Stimulated activated CD4-positive, alpha-beta T cell treated with anti-CD3 and anti-CD28 coated beads, TNF-alpha, amount 100 ng/mL, for 4 hours (primary cell): ENCODE results near the gene TLR8.
A peak's percentile ranks its signal among the peaks of the same experiment; 100 is the strongest.
"Not testable (repeated sequence)": the region's sequence is repeated elsewhere in the genome, so short reads cannot be mapped to it uniquely, and the experiment has no call there.

Experiments used
- DNase-seq, 3 experiments: peaks; one replicate each; pipeline ENCODE4 v3.0.0-alpha.2; 2020; ENCODE audit warnings: low read depth in 3 of 3

Gene TLR8

DNA sequence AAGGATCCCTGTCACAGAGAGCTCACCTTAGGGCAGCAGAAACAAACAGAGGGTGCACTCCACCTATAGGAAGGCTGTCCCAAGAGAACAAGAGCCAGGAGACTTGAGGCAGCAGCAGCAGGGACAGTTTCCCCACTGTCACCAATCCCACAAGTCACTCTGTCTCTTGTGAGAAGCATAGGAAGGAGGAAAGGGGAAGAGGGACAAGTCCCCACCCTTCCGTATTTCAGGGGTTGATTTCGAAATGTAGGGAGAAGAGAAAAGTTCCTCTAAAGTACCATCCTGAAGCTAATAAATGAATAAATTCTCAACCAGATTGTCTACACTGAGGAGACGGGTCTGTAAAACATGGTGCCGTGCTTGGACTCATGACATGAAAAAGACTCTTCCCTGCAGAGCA is 9.5 kb upstream of the TLR8 start:
- DNase-seq = no peak

DNA sequence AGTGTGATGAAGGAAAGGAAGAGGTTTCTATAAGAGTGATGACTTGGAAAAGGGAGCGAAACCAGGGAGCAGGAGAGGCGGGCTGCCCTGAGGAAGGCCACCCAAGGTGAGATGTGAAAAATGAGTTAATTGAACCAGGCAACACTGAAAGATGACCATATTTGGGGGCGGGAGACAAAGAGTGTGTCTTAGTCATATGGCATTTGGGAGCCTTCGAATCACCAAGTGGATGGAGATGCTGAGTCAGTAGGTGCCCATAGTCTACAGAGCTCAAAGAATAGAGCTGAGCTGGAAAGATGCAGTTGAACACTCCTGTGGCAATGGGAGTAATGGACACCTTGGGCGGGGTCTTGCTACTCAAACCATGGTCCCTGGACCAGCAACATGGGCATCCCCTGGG is 8.3 kb upstream of the TLR8 start:
- DNase-seq = no peak

DNA sequence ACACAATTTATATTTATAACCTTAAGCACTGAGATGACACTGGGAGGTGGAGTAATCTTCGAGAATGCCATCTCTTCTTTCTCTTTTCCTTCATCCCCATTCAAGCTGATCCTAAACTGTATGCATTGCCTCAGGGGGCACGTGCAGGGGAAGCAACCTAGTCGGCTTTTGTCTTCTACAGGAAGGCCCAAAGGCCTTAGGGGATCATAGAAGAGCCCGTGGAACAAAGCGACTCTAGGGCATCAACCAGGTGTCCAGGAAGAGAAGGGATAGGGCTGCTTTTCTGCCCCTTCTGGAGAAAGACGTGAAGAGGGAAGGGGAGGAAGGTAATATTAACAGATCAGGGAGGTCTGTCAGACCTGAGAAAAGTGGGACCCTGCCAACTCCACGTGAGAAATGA is 6.9 kb upstream of the TLR8 start:
- no peak for DNase-seq

DNA sequence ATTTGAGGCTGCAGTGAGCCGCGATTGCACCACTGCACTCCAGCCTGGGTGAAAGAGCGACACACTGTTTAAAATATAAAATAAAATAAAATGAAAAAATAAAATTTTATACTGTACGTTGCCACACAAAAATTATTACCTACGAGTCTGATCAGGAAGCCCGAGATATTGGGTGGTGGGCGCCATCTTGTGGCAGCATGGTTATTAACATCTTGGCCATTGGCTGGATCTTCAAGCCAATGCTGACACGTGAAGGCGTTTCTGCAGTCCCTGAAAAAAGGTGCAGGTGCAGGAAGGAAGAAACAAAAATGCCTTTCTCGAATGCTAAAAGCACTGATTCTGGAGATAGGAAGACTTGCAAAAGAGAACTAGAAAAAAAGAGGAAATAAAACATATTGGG is 4.9 kb upstream of the TLR8 start:
- DNase-seq = peak; percentile 22 to 35 (median 35)

DNA sequence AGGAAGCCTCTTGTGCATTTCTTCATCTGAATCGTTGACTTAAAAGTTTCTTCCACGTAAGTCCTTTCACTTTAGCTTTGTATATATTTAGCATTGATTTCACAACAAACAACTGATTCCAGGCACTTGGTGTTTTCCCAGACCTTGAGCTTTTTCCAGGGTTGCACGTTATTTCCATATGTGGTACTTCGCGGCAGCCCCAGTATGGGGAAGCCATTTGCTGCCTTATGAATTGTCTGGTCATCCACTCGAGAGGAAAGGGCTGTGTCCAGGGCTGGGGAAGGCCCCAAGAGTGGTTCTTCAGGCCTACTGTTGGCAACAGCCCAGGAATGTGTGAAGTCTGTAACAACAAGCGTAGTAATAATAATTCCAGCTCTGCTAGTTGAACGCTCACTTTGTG is 2.8 kb upstream of the TLR8 start:
- DNase-seq = no peak

DNA sequence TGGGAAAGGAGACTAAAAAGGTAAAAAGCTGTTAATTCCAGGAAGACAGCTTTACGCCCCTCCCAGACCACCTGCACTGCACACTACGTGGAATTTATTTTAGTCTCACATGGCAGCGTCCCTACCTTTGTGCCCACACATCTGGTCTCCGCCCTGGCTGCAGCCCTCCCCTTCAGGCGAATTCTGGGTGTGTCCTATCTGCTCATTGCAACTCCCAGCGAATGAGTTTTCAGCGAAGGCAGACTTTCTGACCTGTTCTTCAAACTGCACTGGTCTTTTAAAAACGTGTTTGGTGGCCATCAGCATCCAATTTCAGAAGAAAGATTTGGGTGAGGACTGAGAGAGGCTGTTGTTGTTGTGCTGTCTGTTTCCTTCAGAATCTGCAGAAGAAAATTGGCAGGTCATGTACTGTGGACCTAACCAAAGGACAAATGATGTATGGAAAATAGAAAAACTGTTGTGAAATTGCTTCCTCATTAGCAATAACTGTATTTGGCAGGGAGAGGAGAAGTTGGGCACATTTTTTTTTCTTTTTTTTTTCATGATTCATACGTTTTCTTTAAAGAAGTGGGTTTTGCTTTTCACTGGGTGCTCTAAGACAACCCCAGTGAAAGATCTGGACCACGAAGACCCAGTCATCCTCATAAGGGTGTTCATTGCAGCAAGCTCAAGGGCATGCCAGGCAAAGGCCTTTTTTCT is 4.2 kb downstream of the TLR8 start:
- DNase-seq = no peak

DNA sequence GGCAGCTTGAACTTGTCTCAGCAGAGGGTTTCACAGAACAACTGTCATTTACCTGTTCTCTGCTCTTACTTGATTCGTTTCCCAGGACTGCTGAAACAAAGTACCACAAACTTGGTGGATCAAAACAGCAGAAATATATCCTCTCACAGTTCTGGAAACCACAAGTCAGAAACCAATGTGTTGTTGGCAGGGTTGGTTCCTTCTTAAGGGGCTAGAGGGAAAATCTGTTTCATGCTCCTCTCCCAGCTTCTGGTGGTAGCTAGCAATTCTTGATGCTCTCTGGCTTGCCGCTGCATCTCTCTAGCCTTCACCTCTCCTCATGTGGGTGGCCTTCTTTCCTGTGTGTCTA is 4.7 kb downstream of the TLR8 start:
- DNase-seq = no peak

DNA sequence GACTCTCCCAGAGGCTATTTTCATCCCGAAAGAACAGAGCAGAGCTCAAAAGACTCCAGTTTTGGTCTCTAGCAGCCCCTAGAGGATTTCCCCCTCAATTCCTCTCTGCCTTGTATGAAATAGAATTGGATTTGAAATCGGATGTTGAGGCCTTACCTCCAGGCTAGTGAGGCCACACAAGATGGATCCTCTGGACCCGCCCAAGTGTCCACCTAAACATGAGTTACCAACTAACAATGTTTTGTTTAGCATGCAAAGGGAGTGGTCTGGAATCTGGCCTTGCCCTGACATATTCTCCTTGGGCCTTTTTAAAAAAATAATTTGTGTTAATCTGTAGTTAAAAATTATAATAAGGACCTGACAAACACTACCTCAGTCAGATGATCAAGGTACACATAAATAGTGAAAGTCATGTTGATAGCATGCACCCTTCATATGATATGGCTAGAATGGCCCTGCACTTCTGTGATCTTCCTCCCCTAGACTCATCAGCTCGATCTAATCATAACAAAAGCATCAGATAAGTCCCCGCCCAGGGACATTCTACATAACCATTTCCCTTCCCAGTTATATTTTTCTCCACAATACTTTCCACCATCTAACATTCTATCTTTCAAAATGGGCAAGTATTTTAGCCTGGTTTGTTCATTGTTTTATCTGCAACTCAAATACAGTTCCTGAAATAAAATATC is 6.5 kb downstream of the TLR8 start:
- DNase-seq = no peak

DNA sequence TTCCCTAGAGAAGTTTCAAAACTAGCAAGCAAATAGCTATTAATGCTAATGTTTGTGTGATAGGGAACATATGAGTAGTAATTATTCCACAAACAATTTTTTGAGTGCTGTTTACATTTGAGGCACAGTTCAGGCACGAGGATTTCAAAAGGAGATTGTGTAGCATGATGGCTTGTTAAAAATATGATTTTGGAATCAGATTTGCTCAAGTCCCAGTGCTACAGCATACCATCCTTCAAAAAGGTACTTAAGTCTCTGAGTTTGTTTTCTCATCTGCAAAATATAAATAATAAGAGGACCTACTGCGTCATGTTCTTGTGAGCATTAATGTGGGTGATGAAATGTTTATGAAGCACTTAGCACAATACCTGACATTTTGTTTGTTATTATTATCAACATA is 11.3 kb downstream of the TLR8 start:
- no peak for DNase-seq

DNA sequence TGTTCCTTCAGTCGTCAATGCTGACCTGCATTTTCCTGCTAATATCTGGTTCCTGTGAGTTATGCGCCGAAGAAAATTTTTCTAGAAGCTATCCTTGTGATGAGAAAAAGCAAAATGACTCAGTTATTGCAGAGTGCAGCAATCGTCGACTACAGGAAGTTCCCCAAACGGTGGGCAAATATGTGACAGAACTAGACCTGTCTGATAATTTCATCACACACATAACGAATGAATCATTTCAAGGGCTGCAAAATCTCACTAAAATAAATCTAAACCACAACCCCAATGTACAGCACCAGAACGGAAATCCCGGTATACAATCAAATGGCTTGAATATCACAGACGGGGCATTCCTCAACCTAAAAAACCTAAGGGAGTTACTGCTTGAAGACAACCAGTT is 12.6 kb downstream of the TLR8 start:
- no peak for DNase-seq

DNA sequence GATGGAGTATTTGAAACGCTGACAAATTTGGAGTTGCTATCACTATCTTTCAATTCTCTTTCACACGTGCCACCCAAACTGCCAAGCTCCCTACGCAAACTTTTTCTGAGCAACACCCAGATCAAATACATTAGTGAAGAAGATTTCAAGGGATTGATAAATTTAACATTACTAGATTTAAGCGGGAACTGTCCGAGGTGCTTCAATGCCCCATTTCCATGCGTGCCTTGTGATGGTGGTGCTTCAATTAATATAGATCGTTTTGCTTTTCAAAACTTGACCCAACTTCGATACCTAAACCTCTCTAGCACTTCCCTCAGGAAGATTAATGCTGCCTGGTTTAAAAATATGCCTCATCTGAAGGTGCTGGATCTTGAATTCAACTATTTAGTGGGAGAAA is 13.2 kb downstream of the TLR8 start:
- DNase-seq = no peak

DNA sequence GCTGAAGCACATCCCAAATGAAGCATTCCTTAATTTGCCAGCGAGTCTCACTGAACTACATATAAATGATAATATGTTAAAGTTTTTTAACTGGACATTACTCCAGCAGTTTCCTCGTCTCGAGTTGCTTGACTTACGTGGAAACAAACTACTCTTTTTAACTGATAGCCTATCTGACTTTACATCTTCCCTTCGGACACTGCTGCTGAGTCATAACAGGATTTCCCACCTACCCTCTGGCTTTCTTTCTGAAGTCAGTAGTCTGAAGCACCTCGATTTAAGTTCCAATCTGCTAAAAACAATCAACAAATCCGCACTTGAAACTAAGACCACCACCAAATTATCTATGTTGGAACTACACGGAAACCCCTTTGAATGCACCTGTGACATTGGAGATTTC is 14.6 kb downstream of the TLR8 start:
- DNase-seq = no peak

DNA sequence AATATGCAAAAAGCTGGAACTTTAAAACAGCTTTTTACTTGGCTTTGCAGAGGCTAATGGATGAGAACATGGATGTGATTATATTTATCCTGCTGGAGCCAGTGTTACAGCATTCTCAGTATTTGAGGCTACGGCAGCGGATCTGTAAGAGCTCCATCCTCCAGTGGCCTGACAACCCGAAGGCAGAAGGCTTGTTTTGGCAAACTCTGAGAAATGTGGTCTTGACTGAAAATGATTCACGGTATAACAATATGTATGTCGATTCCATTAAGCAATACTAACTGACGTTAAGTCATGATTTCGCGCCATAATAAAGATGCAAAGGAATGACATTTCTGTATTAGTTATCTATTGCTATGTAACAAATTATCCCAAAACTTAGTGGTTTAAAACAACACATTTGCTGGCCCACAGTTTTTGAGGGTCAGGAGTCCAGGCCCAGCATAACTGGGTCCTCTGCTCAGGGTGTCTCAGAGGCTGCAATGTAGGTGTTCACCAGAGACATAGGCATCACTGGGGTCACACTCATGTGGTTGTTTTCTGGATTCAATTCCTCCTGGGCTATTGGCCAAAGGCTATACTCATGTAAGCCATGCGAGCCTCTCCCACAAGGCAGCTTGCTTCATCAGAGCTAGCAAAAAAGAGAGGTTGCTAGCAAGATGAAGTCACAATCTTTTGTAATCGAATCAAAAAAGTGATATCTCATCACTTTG is 15.6 kb downstream of the TLR8 start:
- no peak for DNase-seq

DNA sequence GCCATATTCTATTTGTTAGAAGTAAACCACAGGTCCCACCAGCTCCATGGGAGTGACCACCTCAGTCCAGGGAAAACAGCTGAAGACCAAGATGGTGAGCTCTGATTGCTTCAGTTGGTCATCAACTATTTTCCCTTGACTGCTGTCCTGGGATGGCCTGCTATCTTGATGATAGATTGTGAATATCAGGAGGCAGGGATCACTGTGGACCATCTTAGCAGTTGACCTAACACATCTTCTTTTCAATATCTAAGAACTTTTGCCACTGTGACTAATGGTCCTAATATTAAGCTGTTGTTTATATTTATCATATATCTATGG is 16.1 kb downstream of the TLR8 start:
- DNase-seq = no peak

DNA sequence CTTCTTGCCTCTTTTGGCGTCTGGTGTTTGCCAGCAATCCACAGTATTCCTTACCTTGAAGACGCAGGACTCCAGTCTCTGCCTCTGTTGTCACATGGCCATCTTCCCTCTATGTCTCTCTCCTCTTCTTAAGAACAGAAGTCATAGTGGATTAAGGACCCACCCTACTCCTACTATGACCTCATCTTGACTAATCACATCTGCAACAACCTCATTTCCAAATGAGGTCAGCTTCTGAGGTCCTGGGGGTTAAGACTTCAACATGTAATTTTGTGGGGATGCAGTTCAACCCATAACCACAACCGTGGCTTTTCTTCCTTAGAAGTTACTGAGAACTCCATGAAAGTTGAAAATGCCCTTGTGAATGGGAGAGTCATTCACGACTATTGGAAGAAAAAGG is 23.3 kb downstream of the TLR8 start:
- no peak for DNase-seq

DNA sequence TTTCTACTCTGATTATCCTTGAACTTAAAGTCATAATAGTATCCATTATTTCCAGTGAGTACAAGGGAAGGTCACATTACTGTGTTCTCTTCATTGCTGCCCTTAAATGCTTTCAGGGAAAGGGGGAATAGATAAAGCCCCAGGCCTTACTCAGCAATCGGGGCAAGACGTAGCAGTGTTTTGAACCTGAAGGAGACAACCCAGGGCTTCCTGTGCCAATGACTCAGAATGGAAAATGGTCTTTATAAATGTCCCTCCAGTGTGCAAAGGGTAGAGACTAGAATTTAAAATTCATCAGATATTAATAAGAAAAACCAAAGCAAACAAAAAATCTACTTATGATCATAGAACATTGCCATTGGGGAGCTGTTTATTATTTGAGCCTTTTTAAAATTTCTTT is 23.7 kb downstream of the TLR8 start:
- DNase-seq = no peak

DNA sequence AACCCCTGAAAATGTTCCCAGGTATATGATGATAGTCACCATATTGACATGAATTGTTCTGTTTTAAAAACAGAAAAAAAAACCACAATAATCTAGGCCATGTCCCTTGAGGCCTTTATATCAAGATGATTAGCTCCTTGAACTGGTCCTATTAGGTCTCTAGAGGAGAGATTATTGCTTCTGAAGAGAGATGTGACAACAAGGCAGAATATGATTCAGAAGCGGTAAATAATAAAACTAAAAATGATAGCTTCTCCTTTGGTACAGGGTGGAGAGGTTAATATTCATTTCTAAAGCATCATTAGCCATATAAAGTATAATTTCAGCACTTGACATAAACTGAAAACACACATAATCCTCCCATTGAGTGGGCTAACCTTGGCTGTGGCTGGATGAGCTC is 25.8 kb downstream of the TLR8 start:
- no peak for DNase-seq

DNA sequence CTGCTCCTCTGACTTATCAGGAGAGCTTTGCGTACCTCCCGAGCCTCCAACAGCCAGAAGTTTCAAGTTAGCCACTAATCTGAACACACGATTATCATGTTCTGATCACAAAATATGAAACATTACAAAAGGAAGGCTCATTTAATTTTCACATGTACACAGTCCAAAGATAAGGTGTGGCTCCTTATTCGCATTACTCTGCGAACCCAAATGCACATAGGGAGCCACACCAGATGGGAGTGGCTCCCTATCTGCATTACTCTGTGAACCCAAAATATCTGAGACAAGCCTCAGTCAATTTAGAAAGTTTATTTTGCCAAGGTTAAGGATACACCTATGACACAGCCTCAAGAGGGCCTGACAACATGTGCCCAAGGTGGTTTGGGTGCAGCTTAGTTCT is 28.4 kb downstream of the TLR8 start:
- no peak for DNase-seq

DNA sequence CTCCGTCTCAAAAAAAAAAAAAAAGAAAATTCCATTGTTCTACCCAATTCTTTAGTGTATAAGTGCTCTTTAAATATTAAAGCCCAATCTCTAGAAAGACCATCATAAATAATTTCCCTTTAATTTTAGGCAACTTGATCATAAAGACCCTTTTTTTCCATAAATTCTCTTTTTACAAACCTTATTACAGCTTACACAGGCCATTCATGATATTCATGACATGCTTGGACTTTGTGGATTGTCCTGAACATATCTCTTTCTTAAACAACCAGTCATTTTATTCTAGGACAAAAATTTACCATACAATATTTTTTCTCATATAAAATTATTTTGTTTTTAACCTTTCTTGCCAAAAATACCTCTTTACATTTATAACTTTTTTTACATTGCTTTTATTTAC is 30.5 kb downstream of the TLR8 start:
- DNase-seq = no peak

DNA sequence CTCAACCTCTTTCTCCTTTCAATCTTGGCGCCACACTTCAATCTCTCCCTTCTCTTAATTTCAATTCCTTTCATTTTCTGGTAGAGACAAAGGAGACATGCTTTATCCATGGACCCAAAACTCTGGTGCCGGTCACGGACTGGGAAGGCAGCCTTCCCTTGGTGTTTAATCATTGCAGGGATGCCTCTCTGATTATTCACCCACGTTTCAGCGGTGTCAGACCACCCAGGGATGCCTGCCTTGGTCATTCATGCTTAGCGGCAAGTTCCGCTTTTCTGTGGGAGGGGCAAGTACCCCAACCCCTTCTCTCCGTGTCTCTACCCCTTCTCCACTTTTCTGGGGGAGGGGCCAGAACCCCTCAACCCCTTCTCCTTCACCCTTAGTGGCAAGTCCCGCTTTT is 34.1 kb downstream of the TLR8 start:
- not testable (repeated sequence) for DNase-seq

DNA sequence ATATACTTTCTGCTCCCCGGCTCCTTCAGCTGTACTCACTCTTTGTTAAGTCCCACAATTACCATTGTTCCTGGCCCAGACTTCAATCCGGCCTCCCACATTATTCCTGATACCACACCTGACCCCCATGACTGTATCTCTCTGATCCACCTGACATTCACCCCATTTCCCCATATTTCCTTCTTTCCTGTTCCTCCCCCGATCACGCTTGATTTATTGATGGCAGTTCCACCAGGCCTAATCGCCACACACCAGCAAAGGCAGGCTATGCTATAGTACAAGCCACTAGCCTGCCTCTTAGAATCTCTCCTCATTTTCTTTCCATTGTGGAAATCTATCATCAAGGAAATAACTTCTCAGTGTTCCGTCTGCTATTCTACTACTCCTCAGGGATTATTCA is 37.2 kb downstream of the TLR8 start:
- DNase-seq = not testable (repeated sequence)

DNA sequence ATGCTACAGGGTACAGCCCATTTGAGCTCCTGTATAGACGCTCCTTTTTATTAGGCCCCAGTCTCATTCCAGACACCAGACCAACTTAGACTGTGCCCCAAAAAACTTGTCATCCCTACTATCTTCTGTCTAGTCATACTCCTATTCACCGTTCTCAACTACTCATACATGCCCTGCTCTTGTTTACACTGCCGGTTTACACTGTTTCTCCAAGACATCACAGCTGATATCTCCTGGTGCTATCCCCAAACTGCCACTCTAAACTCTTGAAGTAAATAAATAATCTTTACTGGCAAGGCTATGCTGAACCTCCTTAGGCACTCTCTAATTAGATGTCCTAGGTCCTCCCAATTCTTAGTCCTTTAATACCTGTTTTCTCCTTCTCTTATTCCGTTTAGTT is 38.0 kb downstream of the TLR8 start:
- DNase-seq = not testable (repeated sequence)

DNA sequence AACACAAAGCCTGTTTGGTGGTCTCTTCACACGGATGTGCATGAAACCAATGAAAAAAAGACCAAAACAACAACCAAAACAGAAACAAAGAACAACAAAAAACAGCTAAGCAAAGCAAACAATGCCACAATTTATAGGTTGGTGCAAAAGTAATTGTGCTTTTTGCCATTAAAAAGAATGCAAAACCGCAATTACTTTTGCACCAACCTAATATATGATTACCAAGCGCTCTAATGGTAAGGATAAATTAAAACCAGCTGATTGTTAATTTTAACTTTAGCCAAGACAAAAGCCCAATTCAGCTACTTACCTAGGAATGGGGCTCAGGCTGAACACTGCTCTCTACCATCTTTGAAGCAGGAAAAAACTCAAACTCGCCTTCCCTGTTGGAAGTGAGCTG is 39.1 kb downstream of the TLR8 start:
- no peak for DNase-seq

DNA sequence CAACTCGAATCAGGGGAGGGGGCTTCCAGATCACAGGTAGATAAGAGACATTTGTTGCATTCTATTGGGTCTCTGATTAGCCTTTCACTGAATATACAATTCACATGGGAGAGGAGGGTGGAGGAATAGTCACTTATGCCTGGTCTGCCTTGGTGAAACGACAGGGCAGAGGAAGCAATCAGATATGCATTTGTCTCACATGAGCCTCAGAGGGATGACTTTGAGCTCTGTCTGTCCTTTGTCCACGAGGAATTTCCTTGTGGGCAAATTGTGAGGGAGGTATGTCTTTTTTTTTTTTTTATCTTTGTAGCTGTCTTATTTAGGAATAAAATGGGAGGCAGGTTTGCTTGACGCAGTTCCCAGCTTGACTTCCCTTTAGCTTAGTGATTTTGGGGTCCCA is 40.0 kb downstream of the TLR8 start:
- no peak for DNase-seq
